HL-60 (cell line): ENCODE data around the gene HOTAIR.

Source experiments
- CTCF ChIP-seq: IDR thresholded peaks from one replicate; pipeline ENCODE4 v1.5.1; 2011; ENCODE audit warnings: low read length, control low read depth, inconsistent platforms; ENCODE audit not compliant: insufficient read depth
- POLR2AphosphoS5 ChIP-seq: IDR thresholded peaks from 2 replicates; pipeline ENCODE4 v1.6.1; 2012; ENCODE audit warnings: low read depth
- SPI1 ChIP-seq: IDR thresholded peaks from 2 replicates; pipeline ENCODE4 v1.6.1; 2012; ENCODE audit warnings: low read depth, mild to moderate bottlenecking, borderline replicate concordance
- TF ChIP-seq, protein P1 (sequence below): IDR thresholded peaks from 2 replicates; pipeline ENCODE4 v1.6.1; 2012; ENCODE audit warnings: low read depth; ENCODE audit not compliant: insufficient replicate concordance

DNA sequence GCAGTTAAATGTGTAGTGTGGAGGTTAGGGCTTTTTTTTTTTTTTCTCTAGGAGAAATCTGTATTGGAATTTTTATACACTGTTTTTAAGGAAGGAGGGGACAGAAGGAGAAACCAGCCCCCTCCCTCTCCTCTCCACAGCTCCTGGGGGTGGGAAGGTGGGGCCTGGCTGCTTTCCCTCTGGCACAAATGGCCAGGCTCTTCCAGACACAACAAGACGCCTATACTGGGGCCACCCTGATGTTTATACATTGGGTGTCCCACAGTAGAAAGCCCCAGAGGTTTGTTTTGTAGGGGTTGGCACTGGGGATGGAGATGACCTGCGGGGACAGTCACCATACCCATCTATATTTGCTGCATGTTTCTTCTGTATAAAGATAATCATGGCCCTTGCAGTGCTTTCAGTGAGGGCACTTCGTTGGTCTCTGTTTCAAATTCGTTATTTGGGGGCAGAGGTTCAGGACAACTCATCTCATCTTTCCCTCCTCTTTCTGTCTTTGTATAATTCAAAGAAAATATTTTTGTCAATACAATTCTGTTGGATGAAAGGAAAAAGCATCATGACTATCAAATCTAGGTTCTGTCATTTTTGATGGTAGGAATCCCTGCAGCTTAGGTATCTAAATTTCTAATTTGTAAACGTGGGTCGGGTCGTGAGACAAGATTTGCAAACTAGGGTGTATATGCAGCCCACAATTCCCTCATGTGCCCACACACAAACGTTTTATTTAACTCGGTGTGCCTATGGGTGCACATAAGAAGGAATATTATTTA, 2.3 kb upstream of the HOTAIR start:
- TF ChIP-seq CTCF (no peak), SPI1 (no peak), POLR2AphosphoS5 (no peak)
- TF ChIP-seq, protein P1, sequence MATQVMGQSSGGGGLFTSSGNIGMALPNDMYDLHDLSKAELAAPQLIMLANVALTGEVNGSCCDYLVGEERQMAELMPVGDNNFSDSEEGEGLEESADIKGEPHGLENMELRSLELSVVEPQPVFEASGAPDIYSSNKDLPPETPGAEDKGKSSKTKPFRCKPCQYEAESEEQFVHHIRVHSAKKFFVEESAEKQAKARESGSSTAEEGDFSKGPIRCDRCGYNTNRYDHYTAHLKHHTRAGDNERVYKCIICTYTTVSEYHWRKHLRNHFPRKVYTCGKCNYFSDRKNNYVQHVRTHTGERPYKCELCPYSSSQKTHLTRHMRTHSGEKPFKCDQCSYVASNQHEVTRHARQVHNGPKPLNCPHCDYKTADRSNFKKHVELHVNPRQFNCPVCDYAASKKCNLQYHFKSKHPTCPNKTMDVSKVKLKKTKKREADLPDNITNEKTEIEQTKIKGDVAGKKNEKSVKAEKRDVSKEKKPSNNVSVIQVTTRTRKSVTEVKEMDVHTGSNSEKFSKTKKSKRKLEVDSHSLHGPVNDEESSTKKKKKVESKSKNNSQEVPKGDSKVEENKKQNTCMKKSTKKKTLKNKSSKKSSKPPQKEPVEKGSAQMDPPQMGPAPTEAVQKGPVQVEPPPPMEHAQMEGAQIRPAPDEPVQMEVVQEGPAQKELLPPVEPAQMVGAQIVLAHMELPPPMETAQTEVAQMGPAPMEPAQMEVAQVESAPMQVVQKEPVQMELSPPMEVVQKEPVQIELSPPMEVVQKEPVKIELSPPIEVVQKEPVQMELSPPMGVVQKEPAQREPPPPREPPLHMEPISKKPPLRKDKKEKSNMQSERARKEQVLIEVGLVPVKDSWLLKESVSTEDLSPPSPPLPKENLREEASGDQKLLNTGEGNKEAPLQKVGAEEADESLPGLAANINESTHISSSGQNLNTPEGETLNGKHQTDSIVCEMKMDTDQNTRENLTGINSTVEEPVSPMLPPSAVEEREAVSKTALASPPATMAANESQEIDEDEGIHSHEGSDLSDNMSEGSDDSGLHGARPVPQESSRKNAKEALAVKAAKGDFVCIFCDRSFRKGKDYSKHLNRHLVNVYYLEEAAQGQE, result no peak
